ENCODE measurements around the gene CTAGE9. TPM values are rescaled to one million over a fixed set of nuclear protein-coding genes. Genes with fewer than 3 reads are reported as not detected.
A peak's percentile ranks its signal among the peaks of the same experiment; 100 is the strongest.

CTAGE9 gene
- total RNA-seq, 5 donors from 2014 or later (not counting 1 experiment from before 2014, with no cell fraction given), result not detected

- Histone ChIP-seq H3K27ac (ENCODE audit: low read length) (no peak overlapping the region), H3K36me3 (ENCODE audit: control insufficient read depth in 2 of 2, extremely low read depth in 1 of 2, insufficient read depth in 1 of 2, low read length in 1 of 2) (no peaks in the 10 kb centered on the region), H3K4me3 (ENCODE audit: control insufficient read depth in 1 of 2, extremely low read depth in 1 of 2, low read length in 1 of 2) (no peak overlapping the region), H3K9me3 (no peaks in the 10 kb centered on the region), H3K4me1 (ENCODE audit: control insufficient read depth in 1 of 2, extremely low read depth in 1 of 2, insufficient read depth in 2 of 2, low read length in 2 of 2) (no peaks in the 10 kb centered on the region), H3K27me3 (replicated peaks in 1 of 2; ENCODE audit: control insufficient read depth in 2 of 2, extremely low read depth in 1 of 2, insufficient read depth in 2 of 2, low read length in 1 of 2) (no peaks in the 10 kb centered on the region)
- CTCF ChIA-PET, result no interaction called here
- Mint-ChIP-seq H3K4me1 (peaks cover 0 to 5% (median 0%) of the 10 kb centered on the region in 3 donors), H3K9me3 (no peaks in the 10 kb centered on the region), H3K27me3 (peaks cover 0 to 4% of the 10 kb centered on the region in 2 donors), H3K4me3 (no peak overlapping the region), H3K36me3 (no peaks in the 10 kb centered on the region), H3K27ac (no peak overlapping the region)
- WGBS (ENCODE audit: insufficient coverage), result 94% methylated on average over 5 of the region's 5 CpGs
- DNase-seq (no peak), ATAC-seq (replicated peaks in 1 of 4) (no peak)
- POLR2A ChIA-PET, result no interaction called here
Observed at GRCh38 chr6:131693384-131693783, 17.4 kb downstream of the CTAGE9 start.

GRCh38 chr6:131692589-131692988, 18.2 kb downstream of the CTAGE9 start:
- no peaks in the 10 kb centered on the region for H3K9me3 Mint-ChIP-seq
- no peaks in the 10 kb centered on the region for H3K36me3 Mint-ChIP-seq
- no peaks in the 10 kb centered on the region for H3K36me3 ChIP-seq (ENCODE audit: control insufficient read depth in 2 of 2, extremely low read depth in 1 of 2, insufficient read depth in 1 of 2, low read length in 1 of 2)
- no peak overlapping the region for H3K4me3 Mint-ChIP-seq
- H3K4me3 ChIP-seq (ENCODE audit: control insufficient read depth in 1 of 2, extremely low read depth in 1 of 2, low read length in 1 of 2), result no peak overlapping the region
- no peak overlapping the region for H3K27ac ChIP-seq (ENCODE audit: low read length)
- CTCF ChIA-PET, result no interaction called here
- no peaks in the 10 kb centered on the region for H3K9me3 ChIP-seq
- ATAC-seq (replicated peaks in 1 of 4) (no peak), DNase-seq (no peak)
- H3K27ac Mint-ChIP-seq, result no peak overlapping the region
- H3K4me1 Mint-ChIP-seq, result peaks cover 0 to 8% (median 0%) of the 10 kb centered on the region in 3 donors
- H3K27me3 Mint-ChIP-seq, result peaks cover 0 to 4% of the 10 kb centered on the region in 2 donors
- no peaks in the 10 kb centered on the region for H3K27me3 ChIP-seq (replicated peaks in 1 of 2; ENCODE audit: control insufficient read depth in 2 of 2, extremely low read depth in 1 of 2, insufficient read depth in 2 of 2, low read length in 1 of 2)
- POLR2A ChIA-PET, result no interaction called here
- H3K4me1 ChIP-seq (ENCODE audit: control insufficient read depth in 1 of 2, extremely low read depth in 1 of 2, insufficient read depth in 2 of 2, low read length in 2 of 2), result no peaks in the 10 kb centered on the region

GRCh38 chr6:131692031-131692430, 18.8 kb downstream of the CTAGE9 start:
- Histone ChIP-seq H3K27ac (ENCODE audit: low read length) (no peak overlapping the region), H3K4me1 (ENCODE audit: control insufficient read depth in 1 of 2, extremely low read depth in 1 of 2, insufficient read depth in 2 of 2, low read length in 2 of 2) (no peaks in the 10 kb centered on the region), H3K36me3 (ENCODE audit: control insufficient read depth in 2 of 2, extremely low read depth in 1 of 2, insufficient read depth in 1 of 2, low read length in 1 of 2) (no peaks in the 10 kb centered on the region), H3K4me3 (ENCODE audit: control insufficient read depth in 1 of 2, extremely low read depth in 1 of 2, low read length in 1 of 2) (no peak overlapping the region), H3K27me3 (replicated peaks in 1 of 2; ENCODE audit: control insufficient read depth in 2 of 2, extremely low read depth in 1 of 2, insufficient read depth in 2 of 2, low read length in 1 of 2) (no peaks in the 10 kb centered on the region), H3K9me3 (no peaks in the 10 kb centered on the region)
- no peak overlapping the region for H3K4me3 Mint-ChIP-seq
- ChIA-PET POLR2A (no interaction called here), CTCF (no interaction called here)
- H3K4me1 Mint-ChIP-seq, result peaks cover 0 to 8% (median 0%) of the 10 kb centered on the region in 3 donors
- no peaks in the 10 kb centered on the region for H3K9me3 Mint-ChIP-seq
- DNase-seq (no peak), ATAC-seq (replicated peaks in 1 of 4) (no peak)
- no peak overlapping the region for H3K27ac Mint-ChIP-seq
- H3K36me3 Mint-ChIP-seq, result no peaks in the 10 kb centered on the region
- no CpG with 5 or more reads among the region's 1 CpG for WGBS (ENCODE audit: insufficient coverage)
- H3K27me3 Mint-ChIP-seq, result peaks cover 0 to 4% of the 10 kb centered on the region in 2 donors

GRCh38 chr6:131688286-131688685, 22.5 kb downstream of the CTAGE9 start:
- peaks cover 3% of the 10 kb centered on the region for H3K36me3 Mint-ChIP-seq
- CTCF ChIA-PET, result no interaction called here
- no peaks in the 10 kb centered on the region for H3K27me3 Mint-ChIP-seq
- no peaks in the 10 kb centered on the region for H3K36me3 ChIP-seq (ENCODE audit: control insufficient read depth in 2 of 2, extremely low read depth in 1 of 2, insufficient read depth in 1 of 2, low read length in 1 of 2)
- DNase-seq (no peak), ATAC-seq (replicated peaks in 1 of 4) (no peak)
- H3K4me1 ChIP-seq (ENCODE audit: control insufficient read depth in 1 of 2, extremely low read depth in 1 of 2, insufficient read depth in 2 of 2, low read length in 2 of 2), result no peaks in the 10 kb centered on the region
- H3K4me1 Mint-ChIP-seq, result peaks cover 0 to 8% (median 0%) of the 10 kb centered on the region in 3 donors
- no peak overlapping the region for H3K4me3 Mint-ChIP-seq
- H3K27me3 ChIP-seq (replicated peaks in 1 of 2; ENCODE audit: control insufficient read depth in 2 of 2, extremely low read depth in 1 of 2, insufficient read depth in 2 of 2, low read length in 1 of 2), result no peaks in the 10 kb centered on the region
- H3K27ac ChIP-seq (ENCODE audit: low read length), result no peak overlapping the region
- no peaks in the 10 kb centered on the region for H3K9me3 Mint-ChIP-seq
- POLR2A ChIA-PET, result no interaction called here
- no CpG with 5 or more reads among the region's 1 CpG for WGBS (ENCODE audit: insufficient coverage)
- H3K4me3 ChIP-seq (ENCODE audit: control insufficient read depth in 1 of 2, extremely low read depth in 1 of 2, low read length in 1 of 2), result no peak overlapping the region
- no peaks in the 10 kb centered on the region for H3K9me3 ChIP-seq
- H3K27ac Mint-ChIP-seq, result peak overlapping the region in 1 of 2 donors; percentile 27

GRCh38 chr6:131687022-131687421, 23.8 kb downstream of the CTAGE9 start:
- Histone ChIP-seq H3K27me3 (replicated peaks in 1 of 2; ENCODE audit: control insufficient read depth in 2 of 2, extremely low read depth in 1 of 2, insufficient read depth in 2 of 2, low read length in 1 of 2) (no peaks in the 10 kb centered on the region), H3K9me3 (no peaks in the 10 kb centered on the region), H3K36me3 (ENCODE audit: control insufficient read depth in 2 of 2, extremely low read depth in 1 of 2, insufficient read depth in 1 of 2, low read length in 1 of 2) (no peaks in the 10 kb centered on the region), H3K27ac (ENCODE audit: low read length) (no peak overlapping the region), H3K4me3 (ENCODE audit: control insufficient read depth in 1 of 2, extremely low read depth in 1 of 2, low read length in 1 of 2) (no peak overlapping the region), H3K4me1 (ENCODE audit: control insufficient read depth in 1 of 2, extremely low read depth in 1 of 2, insufficient read depth in 2 of 2, low read length in 2 of 2) (no peaks in the 10 kb centered on the region)
- POLR2A ChIA-PET, result no interaction called here
- H3K36me3 Mint-ChIP-seq, result peaks cover 3% of the 10 kb centered on the region
- CTCF ChIA-PET, result no interaction called here
- no peak overlapping the region for H3K27ac Mint-ChIP-seq
- DNase-seq (no peak), ATAC-seq (replicated peaks in 1 of 4) (no peak)
- H3K4me1 Mint-ChIP-seq, result peaks cover 0 to 8% (median 0%) of the 10 kb centered on the region in 3 donors
- no peaks in the 10 kb centered on the region for H3K9me3 Mint-ChIP-seq
- H3K4me3 Mint-ChIP-seq, result no peak overlapping the region
- no peaks in the 10 kb centered on the region for H3K27me3 Mint-ChIP-seq
- no CpG with 5 or more reads among the region's 3 CpGs for WGBS (ENCODE audit: insufficient coverage)

- POLR2A ChIA-PET, result no interaction called here
- H3K27ac Mint-ChIP-seq, result no peak overlapping the region
- H3K27me3 ChIP-seq (replicated peaks in 1 of 2; ENCODE audit: control insufficient read depth in 2 of 2, extremely low read depth in 1 of 2, insufficient read depth in 2 of 2, low read length in 1 of 2), result no peaks in the 10 kb centered on the region
- H3K4me1 Mint-ChIP-seq, result peaks cover 0 to 8% (median 0%) of the 10 kb centered on the region in 3 donors
- no peaks in the 10 kb centered on the region for H3K36me3 ChIP-seq (ENCODE audit: control insufficient read depth in 2 of 2, extremely low read depth in 1 of 2, insufficient read depth in 1 of 2, low read length in 1 of 2)
- no peaks in the 10 kb centered on the region for H3K27me3 Mint-ChIP-seq
- CTCF ChIA-PET, result interaction anchor here in 1 of 2 donors (0.6 to 1.2 kb wide), 2 partner anchors 13 to 39 kb away, joined by 3 to 4 read pairs; no protein-coding TSS in a partner anchor
- no peak overlapping the region for H3K4me3 ChIP-seq (ENCODE audit: control insufficient read depth in 1 of 2, extremely low read depth in 1 of 2, low read length in 1 of 2)
- no peaks in the 10 kb centered on the region for H3K4me1 ChIP-seq (ENCODE audit: control insufficient read depth in 1 of 2, extremely low read depth in 1 of 2, insufficient read depth in 2 of 2, low read length in 2 of 2)
- H3K9me3 Mint-ChIP-seq, result no peaks in the 10 kb centered on the region
- H3K4me3 Mint-ChIP-seq, result no peak overlapping the region
- ATAC-seq (replicated peaks in 1 of 4), result no peak
- H3K9me3 ChIP-seq, result no peaks in the 10 kb centered on the region
- no peak for DNase-seq
- WGBS (ENCODE audit: insufficient coverage), result no CpG with 5 or more reads among the region's 4 CpGs
- no peak overlapping the region for H3K27ac ChIP-seq (ENCODE audit: low read length)
- peaks cover 3% of the 10 kb centered on the region for H3K36me3 Mint-ChIP-seq
Observed at GRCh38 chr6:131685266-131685780, 25.5 kb downstream of the CTAGE9 start.

- Mint-ChIP-seq H3K9me3 (no peaks in the 10 kb centered on the region), H3K4me3 (no peak overlapping the region), H3K36me3 (peaks cover 3% of the 10 kb centered on the region), H3K27me3 (no peaks in the 10 kb centered on the region), H3K27ac (no peak overlapping the region), H3K4me1 (peaks cover 0 to 5% (median 0%) of the 10 kb centered on the region in 3 donors)
- ATAC-seq (replicated peaks in 1 of 4), result no peak
- no peaks in the 10 kb centered on the region for H3K27me3 ChIP-seq (replicated peaks in 1 of 2; ENCODE audit: control insufficient read depth in 2 of 2, extremely low read depth in 1 of 2, insufficient read depth in 2 of 2, low read length in 1 of 2)
- H3K36me3 ChIP-seq (ENCODE audit: control insufficient read depth in 2 of 2, extremely low read depth in 1 of 2, insufficient read depth in 1 of 2, low read length in 1 of 2), result no peaks in the 10 kb centered on the region
- no peak overlapping the region for H3K27ac ChIP-seq (ENCODE audit: low read length)
- DNase-seq, result no peak
- POLR2A ChIA-PET, result interaction anchor here in 1 of 2 donors (0.6 kb wide), 1 partner anchor 21 kb away, joined by 3 read pairs; no protein-coding TSS in a partner anchor
- WGBS (ENCODE audit: insufficient coverage), result 88% methylated on average over 2 of the region's 6 CpGs
- CTCF ChIA-PET, result interaction anchor here in 1 of 2 donors (0.7 kb wide), 1 partner anchor 12 kb away, joined by 9 read pairs; no protein-coding TSS in a partner anchor
- H3K4me3 ChIP-seq (ENCODE audit: control insufficient read depth in 1 of 2, extremely low read depth in 1 of 2, low read length in 1 of 2), result no peak overlapping the region
- no peaks in the 10 kb centered on the region for H3K9me3 ChIP-seq
- H3K4me1 ChIP-seq (ENCODE audit: control insufficient read depth in 1 of 2, extremely low read depth in 1 of 2, insufficient read depth in 2 of 2, low read length in 2 of 2), result no peaks in the 10 kb centered on the region
Observed at GRCh38 chr6:131683479-131683878, 27.3 kb downstream of the CTAGE9 start.

Measured in T-cell (primary cell).